Fibroblast of villous mesenchyme (primary cell): ENCODE measurements around the gene LENEP. TPM values are rescaled to one million over a fixed set of nuclear protein-coding genes. Genes with fewer than 3 reads are reported as not detected.
A peak's percentile ranks its signal among the peaks of the same experiment; 100 is the strongest.

Experiments
- DNase-seq: peaks from one replicate; pipeline ENCODE4 v3.0.0-alpha.2; 2010; ENCODE audit warnings: low read depth
- H3K4me3 ChIP-seq: 2 replicates; pipeline ENCODE4 v1.5.1; 2011; ENCODE audit warnings: low read depth, mild to moderate bottlenecking, low read length
- total RNA-seq: library from RNA; depleted of rRNA; stranded (reverse); fragments of >200 nt; gene quantifications from 2 replicates; pipeline ENCODE4 v1.2.3, GENCODE V29; 2012
- TF ChIP-seq, protein P1 (sequence below): IDR thresholded peaks from 2 replicates; pipeline ENCODE4 v1.5.1; 2012; ENCODE audit warnings: low read depth, mild to moderate bottlenecking, low read length; ENCODE audit not compliant: insufficient read depth

Gene LENEP
- total RNA-seq, 1 donor: 0.43 TPM

GRCh38 chr1:155017041-155017945 is 23.9 kb downstream of the LENEP start:
- H3K4me3 ChIP-seq: peak overlapping the region; percentile 36
- peak; percentile 88 for DNase-seq
- TF ChIP-seq, protein P1, sequence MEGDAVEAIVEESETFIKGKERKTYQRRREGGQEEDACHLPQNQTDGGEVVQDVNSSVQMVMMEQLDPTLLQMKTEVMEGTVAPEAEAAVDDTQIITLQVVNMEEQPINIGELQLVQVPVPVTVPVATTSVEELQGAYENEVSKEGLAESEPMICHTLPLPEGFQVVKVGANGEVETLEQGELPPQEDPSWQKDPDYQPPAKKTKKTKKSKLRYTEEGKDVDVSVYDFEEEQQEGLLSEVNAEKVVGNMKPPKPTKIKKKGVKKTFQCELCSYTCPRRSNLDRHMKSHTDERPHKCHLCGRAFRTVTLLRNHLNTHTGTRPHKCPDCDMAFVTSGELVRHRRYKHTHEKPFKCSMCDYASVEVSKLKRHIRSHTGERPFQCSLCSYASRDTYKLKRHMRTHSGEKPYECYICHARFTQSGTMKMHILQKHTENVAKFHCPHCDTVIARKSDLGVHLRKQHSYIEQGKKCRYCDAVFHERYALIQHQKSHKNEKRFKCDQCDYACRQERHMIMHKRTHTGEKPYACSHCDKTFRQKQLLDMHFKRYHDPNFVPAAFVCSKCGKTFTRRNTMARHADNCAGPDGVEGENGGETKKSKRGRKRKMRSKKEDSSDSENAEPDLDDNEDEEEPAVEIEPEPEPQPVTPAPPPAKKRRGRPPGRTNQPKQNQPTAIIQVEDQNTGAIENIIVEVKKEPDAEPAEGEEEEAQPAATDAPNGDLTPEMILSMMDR: peak; percentile 97

- H3K4me3 ChIP-seq: peak overlapping the region; percentile 36
- TF ChIP-seq, protein P1: no peak
- no peak for DNase-seq
Measured at GRCh38 chr1:155017946-155018316, 24.5 kb downstream of the LENEP start.

DNA sequence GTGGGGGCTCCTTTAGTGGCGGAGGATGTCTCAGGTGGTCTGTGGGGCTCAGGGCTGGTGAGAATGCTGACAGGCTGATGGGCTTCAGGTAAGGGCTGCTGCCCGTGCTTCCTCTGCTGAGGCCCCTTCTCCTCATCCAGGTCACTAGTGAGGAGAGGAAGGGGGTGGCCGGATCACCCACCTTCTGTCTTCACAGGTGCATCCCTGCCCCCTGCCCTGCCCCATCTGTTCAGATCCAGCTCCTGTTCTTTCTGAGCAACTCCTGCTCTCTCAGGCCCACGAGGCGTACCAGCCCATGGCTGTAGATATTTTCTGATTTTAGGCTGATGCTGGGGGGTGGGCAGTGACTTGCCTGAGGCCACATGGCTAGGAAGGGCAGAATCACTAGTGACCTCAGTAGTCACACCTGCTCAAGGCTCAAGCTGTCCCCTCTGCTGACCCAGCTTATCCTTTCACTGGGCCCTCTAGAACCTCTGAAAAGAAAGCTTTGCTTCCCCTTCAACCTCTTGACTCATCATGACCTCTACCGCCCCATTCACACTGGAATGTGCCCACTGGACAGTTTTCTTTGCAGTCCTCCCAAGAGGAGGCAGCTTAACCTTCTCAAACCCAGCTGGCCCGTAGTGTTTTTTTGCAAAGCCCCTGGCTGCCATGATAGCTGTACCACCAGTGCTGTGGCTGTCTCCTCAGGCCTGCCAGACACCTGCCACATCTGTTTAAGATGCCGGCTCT is 25.4 kb downstream of the LENEP start:
- no peak for DNase-seq
- TF ChIP-seq, protein P1: no peak
- no peak overlapping the region for H3K4me3 ChIP-seq

DNA sequence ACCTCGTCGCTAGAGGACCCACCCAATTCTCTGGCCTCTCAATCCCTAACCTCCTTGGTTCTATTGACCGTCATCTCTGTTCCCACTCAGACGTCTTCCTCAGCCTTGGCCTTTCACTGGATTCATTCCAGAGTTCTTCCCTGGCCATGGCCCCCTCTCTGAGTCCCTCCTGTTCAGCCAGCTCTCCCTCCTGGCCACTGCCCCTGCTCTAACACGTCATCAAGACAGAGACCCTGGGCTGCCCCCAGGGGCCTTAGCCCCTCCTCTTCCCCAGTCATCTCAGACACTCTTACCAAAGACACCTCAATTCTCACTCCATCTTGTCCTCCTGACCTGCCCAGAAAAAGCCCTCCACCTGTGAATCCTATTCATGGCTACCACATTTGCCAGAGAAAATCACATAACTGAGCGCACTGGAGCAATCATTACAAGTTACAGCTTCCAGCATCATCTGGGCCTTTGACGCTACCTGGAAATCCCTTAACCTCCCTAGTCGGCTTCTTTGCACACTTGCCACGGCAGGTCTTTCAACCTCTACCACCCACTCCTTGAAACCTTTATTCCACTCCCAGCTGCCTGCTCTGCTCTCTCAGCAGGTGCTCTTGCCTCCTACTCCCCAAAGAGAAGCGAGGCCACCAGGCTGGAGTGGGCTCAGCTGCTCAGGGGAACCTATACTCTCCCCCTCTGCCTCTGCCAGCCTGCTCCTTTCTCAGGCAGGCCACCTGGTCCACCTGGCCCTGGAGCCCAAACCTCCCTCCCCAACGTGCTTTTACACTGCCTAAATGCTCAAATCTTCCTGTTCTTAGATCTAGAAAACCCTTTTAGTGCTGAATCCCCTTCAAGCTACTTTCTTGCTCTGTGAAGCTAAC is 26.2 kb downstream of the LENEP start:
- no peak overlapping the region for H3K4me3 ChIP-seq
- no peak for DNase-seq
- TF ChIP-seq, protein P1: no peak

- H3K4me3 ChIP-seq: no peak overlapping the region
- TF ChIP-seq, protein P1: no peak
- no peak for DNase-seq
Measured at GRCh38 chr1:155022136-155022926, 28.9 kb downstream of the LENEP start.

GRCh38 chr1:155022927-155023236 is 29.5 kb downstream of the LENEP start:
- no peak for DNase-seq
- no peak overlapping the region for H3K4me3 ChIP-seq
- TF ChIP-seq, protein P1: no peak
